HCT116 (cell line): Measurements from ENCODE around the gene ACR. TPM values are rescaled to one million over a fixed set of nuclear protein-coding genes. Genes with fewer than 3 reads are reported as not detected.

Source experiments
- ATAC-seq: fragments of 200-7000 bp; cut with Tn5 transposase; 2 replicates; pipeline ENCODE4 v1.9.1; 2020; ENCODE audit warnings: mild to moderate bottlenecking, moderate library complexity
- BruUV-seq: library from RNA; stranded (reverse); fragments of 400-500 nt; replicated peaks from 2 replicates; lab custom pipeline; 2021; lab: Mats Ljungman, UMichigan
- CTCF ChIA-PET: fragments of 300-600 bp; sonication (Branson Sonifier 250); formaldehyde crosslinking; loops from one replicate; lab custom pipeline; 2021; ENCODE audit warnings: antibody characterized with exemption; lab: Charles Lee
- POLR2A ChIA-PET: fragments of 300-600, 350-600 bp; sonication (Branson Sonifier 250); formaldehyde crosslinking; loops from one replicate; lab custom pipeline; 2021; ENCODE audit warnings: antibody characterized with exemption; lab: Charles Lee
- RAD21 ChIA-PET, 2 experiments: fragments of 300-600 bp; sonication (Branson Sonifier 250); formaldehyde crosslinking; loops; one replicate each; lab custom pipeline; 2023; ENCODE audit warnings: low total read pairs in 2 of 2; ENCODE audit not compliant: uncharacterized antibody in 2 of 2, unreplicated experiment in 2 of 2, low non-redundant PET in 1 of 2; lab: Charles Lee
- DNase-seq: peaks from one replicate; pipeline ENCODE4 v3.0.0-alpha.2; 2010; ENCODE audit warnings: low read depth, low spot score
- H2AFZ ChIP-seq: fragments of 200-600 bp; shearing (Covaris generic), sonication (generic); 2 replicates; pipeline ENCODE4 v1.6.1; 2017; ENCODE audit warnings: low read depth, mixed run types, mixed read lengths, antibody characterized with exemption, low read length; ENCODE audit not compliant: poor library complexity, severe bottlenecking
- H3K27ac ChIP-seq: 2 replicates; pipeline ENCODE4 v1.5.1; 2012; ENCODE audit warnings: low read depth, low read length
- H3K27me3 ChIP-seq: fragments of 200-600 bp; sonication (generic); 2 replicates; pipeline ENCODE4 v1.6.1; 2016; ENCODE audit warnings: mixed run types, low read length, mixed read lengths; ENCODE audit not compliant: insufficient read depth
- H3K36me3 ChIP-seq, 2 experiments: fragments of 200-500 bp in 1 of 2; fragments of 200-600 bp in 1 of 2; sonication (Bioruptor generic) in 1 of 2; sonication (generic) in 1 of 2; 2 replicates each; pipeline versions ENCODE4 v1.5.1 to v1.6.1; 2014 to 2016; ENCODE audit warnings: low read length in 2 of 2, inconsistent platforms in 1 of 2, mixed read lengths in 1 of 2, mixed run types in 1 of 2; ENCODE audit not compliant: insufficient read depth in 2 of 2, control insufficient read depth in 1 of 2
- H3K4me1 ChIP-seq, 2 experiments: fragments of 200-600 bp in 1 of 2; sonication (generic) in 1 of 2; 2 replicates each; pipeline versions ENCODE4 v1.5.1 to v1.6.1; 2012 to 2017; ENCODE audit warnings: low read length in 2 of 2, inconsistent platforms in 1 of 2, mild to moderate bottlenecking in 1 of 2, mixed read lengths in 1 of 2, mixed run types in 1 of 2, moderate library complexity in 1 of 2; ENCODE audit not compliant: insufficient read depth in 2 of 2, control insufficient read depth in 1 of 2
- H3K4me2 ChIP-seq: fragments of 200-600 bp; sonication (generic); 2 replicates; pipeline ENCODE4 v1.6.1; 2017; ENCODE audit warnings: mixed run types, low read length, mixed read lengths
- H3K4me3 ChIP-seq, 2 experiments: fragments of 200-600 bp in 1 of 2; sonication (generic) in 1 of 2; replicated peaks in 1 of 2; 2 replicates each; pipeline ENCODE4 v1.5.1; 2011 to 2016; ENCODE audit warnings: low read length in 2 of 2, control low read depth in 1 of 2, low read depth in 1 of 2, mild to moderate bottlenecking in 1 of 2, mixed read lengths in 1 of 2, mixed run types in 1 of 2
- H3K79me2 ChIP-seq: fragments of 200-600 bp; sonication (generic); 2 replicates; pipeline ENCODE4 v1.6.1; 2017; ENCODE audit warnings: mild to moderate bottlenecking, mixed run types, low read length, moderate library complexity, mixed read lengths; ENCODE audit not compliant: insufficient read depth
- H3K9ac ChIP-seq: fragments of 200-600 bp; sonication (generic); 2 replicates; pipeline ENCODE4 v1.6.1; 2016; ENCODE audit warnings: low read length, mixed read lengths
- H3K9me2 ChIP-seq: fragments of 200-600 bp; sonication (generic), shearing (Covaris generic); 2 replicates; pipeline ENCODE4 v1.6.1; 2017; ENCODE audit warnings: mixed run types, mild to moderate bottlenecking, moderate library complexity; ENCODE audit not compliant: insufficient read depth
- H3K9me3 ChIP-seq, 2 experiments: fragments of 200-500 bp in 1 of 2; fragments of 200-600 bp in 1 of 2; sonication (Bioruptor generic) in 1 of 2; sonication (generic) in 1 of 2; 2 replicates each; pipeline ENCODE4 v1.6.1; 2014 to 2017; ENCODE audit warnings: low read length in 2 of 2, mixed read lengths in 2 of 2, inconsistent platforms in 1 of 2, low read depth in 1 of 2, mild to moderate bottlenecking in 1 of 2, mixed run types in 1 of 2, moderate library complexity in 1 of 2; ENCODE audit not compliant: control insufficient read depth in 1 of 2, insufficient read depth in 1 of 2
- H4K20me1 ChIP-seq: fragments of 200-600 bp; sonication (generic), shearing (Covaris generic); 2 replicates; pipeline ENCODE4 v1.6.1; 2017; ENCODE audit warnings: mixed run types, mild to moderate bottlenecking, moderate library complexity; ENCODE audit not compliant: insufficient read depth
- ELF1 ChIP-seq: IDR thresholded peaks from 2 replicates; pipeline ENCODE4 v1.6.1; 2012; ENCODE audit warnings: low read depth, borderline replicate concordance
- EZH2phosphoT487 ChIP-seq: fragments of 200-600 bp; IDR thresholded peaks from 2 replicates; pipeline ENCODE4 v1.6.1; 2018; ENCODE audit warnings: antibody characterized with exemption, borderline replicate concordance
- JUND ChIP-seq: IDR thresholded peaks from 2 replicates; pipeline ENCODE4 v1.6.1; 2012
- POLR2A ChIP-seq: IDR thresholded peaks from 2 replicates; pipeline ENCODE4 v1.7.0; 2011; ENCODE audit warnings: borderline replicate concordance; ENCODE audit not compliant: insufficient read depth, insufficient read length; ENCODE audit errors: extremely low read depth
- SRF ChIP-seq: IDR thresholded peaks from 2 replicates; pipeline ENCODE4 v1.6.1; 2012; ENCODE audit warnings: low read depth
- ZFX ChIP-seq: fragments of 450-650 bp; IDR thresholded peaks from 2 replicates; pipeline ENCODE4 v1.6.1; 2017
- intact Hi-C: fragments of 100-400 bp; cut with micrococcal nuclease; formaldehyde crosslinking; loops from 2 replicates; pipeline ENCODE4 v1.10.0; 2022
- total RNA-seq: library from RNA; stranded (reverse); gene quantifications from one replicate; pipeline ENCODE4 v1.2.1, GENCODE V29; 2021; ENCODE audit not compliant: unreplicated experiment
- TF ChIP-seq, protein P1 (sequence below): IDR thresholded peaks from 2 replicates; pipeline ENCODE4 v1.6.1; 2012
- TF ChIP-seq, protein P2 (sequence below): IDR thresholded peaks from 2 replicates; pipeline ENCODE4 v1.6.1; 2011; ENCODE audit warnings: mild to moderate bottlenecking, low read length, moderate library complexity; ENCODE audit not compliant: insufficient replicate concordance; ENCODE audit errors: extremely low read depth

Gene ACR
- total RNA-seq, 1 experiment from 2014 or later, result 1.5 TPM

DNA sequence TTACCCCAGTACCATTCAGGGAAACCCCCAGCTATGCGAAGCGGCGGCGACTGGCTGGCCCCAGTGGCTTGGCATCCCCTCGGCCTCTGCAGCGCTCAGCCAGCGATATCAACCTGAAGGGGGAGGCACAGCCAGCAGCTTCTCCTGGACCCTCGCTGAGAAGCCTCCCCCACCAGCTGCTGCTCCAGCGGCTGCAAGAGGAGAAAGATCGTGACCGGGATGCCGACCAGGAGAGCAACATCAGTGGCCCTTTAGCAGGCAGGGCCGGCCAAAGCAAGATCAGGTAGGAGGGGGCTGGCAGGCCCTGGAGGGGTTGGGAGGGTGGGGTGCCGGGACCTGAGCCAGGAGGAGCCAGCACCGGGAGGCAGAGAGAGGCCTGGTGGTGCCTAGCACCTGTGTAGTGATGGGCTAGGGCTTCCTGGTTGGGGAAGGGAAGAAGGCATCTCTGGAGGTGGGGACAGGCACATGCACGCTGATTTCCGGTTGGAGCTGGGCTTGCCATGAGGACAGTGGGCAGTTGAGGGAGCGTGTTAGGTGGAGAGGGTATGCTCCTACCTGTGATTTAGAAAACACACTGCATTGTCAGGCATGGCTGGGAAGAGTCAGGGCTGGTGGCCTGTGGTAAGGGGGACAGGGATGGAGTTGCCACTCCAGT, 43.1 kb upstream of the ACR start:
- no peaks in the 10 kb centered on the region for H3K36me3 ChIP-seq
- CTCF ChIA-PET, result interaction anchor here (0.9 to 1.0 kb wide), 2 partner anchors 54 to 68 kb away, joined by 3 read pairs; no protein-coding TSS in a partner anchor
- H3K4me2 ChIP-seq, result no peak overlapping the region
- no peak overlapping the region for H3K27ac ChIP-seq
- DNase-seq, result no peak
- POLR2A ChIA-PET, result interaction anchor here (1.1 kb wide), 1 partner anchor 149 kb away, joined by 3 read pairs; the partner anchor contains the start of gene KLHDC7B
- H3K9ac ChIP-seq, result no peak overlapping the region
- no peak overlapping the region for H3K4me3 ChIP-seq
- H3K9me3 ChIP-seq, result no peaks in the 10 kb centered on the region
- no peaks in the 10 kb centered on the region for H3K9me2 ChIP-seq
- H3K79me2 ChIP-seq, result peaks cover 17% of the 10 kb centered on the region
- TF ChIP-seq ELF1 (no peak), SRF (no peak), ZFX (no peak), EZH2phosphoT487 (no peak), JUND (no peak), POLR2A (no peak)
- TF ChIP-seq, protein P1, sequence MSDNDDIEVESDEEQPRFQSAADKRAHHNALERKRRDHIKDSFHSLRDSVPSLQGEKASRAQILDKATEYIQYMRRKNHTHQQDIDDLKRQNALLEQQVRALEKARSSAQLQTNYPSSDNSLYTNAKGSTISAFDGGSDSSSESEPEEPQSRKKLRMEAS, result no peak
- TF ChIP-seq, protein P2, sequence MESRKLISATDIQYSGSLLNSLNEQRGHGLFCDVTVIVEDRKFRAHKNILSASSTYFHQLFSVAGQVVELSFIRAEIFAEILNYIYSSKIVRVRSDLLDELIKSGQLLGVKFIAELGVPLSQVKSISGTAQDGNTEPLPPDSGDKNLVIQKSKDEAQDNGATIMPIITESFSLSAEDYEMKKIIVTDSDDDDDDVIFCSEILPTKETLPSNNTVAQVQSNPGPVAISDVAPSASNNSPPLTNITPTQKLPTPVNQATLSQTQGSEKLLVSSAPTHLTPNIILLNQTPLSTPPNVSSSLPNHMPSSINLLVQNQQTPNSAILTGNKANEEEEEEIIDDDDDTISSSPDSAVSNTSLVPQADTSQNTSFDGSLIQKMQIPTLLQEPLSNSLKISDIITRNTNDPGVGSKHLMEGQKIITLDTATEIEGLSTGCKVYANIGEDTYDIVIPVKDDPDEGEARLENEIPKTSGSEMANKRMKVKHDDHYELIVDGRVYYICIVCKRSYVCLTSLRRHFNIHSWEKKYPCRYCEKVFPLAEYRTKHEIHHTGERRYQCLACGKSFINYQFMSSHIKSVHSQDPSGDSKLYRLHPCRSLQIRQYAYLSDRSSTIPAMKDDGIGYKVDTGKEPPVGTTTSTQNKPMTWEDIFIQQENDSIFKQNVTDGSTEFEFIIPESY, result no peak
- no TSS peak for BruUV-seq
- RAD21 ChIA-PET, result no interaction called here
- peaks cover 2 to 10% of the 10 kb centered on the region in 2 experiments; a peak in 1 of 4 replicates for H3K4me1 ChIP-seq
- no peak overlapping the region for H2AFZ ChIP-seq
- ATAC-seq, result no peak
- no peaks in the 10 kb centered on the region for H3K27me3 ChIP-seq
- no peaks in the 10 kb centered on the region for H4K20me1 ChIP-seq
- intact Hi-C loops, result no loop called here
